ENCODE results near the gene INSM1. TPM values are rescaled to one million over a fixed set of nuclear protein-coding genes. Genes with fewer than 3 reads are reported as not detected.

The INSM1 gene
- total and polyA plus RNA-seq, 2 of the 13 experiments (the other 11 are each of a cell fraction or from before 2014, with no cell fraction given): not detected

DNA sequence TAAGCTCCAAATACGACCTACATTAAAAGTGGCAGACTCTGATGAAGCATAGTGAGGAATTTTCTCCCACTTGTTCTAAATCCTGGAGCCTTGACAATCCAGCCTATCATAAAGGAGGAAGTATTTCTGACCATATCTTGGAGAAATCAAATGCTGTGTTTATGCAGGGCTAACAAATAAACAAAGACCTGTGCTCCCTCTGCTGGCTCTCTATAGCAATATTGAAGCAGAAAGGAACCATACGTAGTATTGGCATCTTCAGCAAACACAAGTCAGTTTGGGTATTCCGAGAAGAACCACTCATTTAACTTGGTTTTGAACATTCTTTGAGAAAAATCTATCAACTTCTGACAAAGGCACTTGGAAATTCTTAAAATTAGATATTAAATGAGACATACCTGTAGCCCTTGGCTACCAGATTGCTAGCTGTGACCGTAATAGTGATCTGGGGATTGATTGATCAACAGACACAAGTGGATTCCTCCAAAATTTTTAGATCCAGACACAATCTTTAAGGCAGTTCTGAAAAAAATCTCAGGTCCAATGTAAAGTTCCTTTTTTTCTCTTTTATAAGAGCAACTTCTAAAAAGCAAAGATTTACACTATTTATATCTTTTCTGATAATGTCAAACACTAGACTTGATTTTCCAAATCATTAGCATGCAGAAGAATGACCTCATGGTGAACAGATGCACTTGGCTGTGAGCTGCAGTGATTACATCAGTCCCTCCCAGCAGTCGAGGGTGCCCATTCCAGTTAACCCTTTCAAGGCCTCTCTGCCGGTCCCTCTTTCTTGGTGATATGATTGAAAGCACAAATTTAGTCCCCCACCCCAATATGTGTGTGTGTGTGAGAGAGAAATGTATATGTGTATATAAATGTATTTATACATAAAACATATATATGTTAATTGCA, 40.2 kb downstream of the INSM1 start (continued):
- TF ChIP-seq, protein P1, sequence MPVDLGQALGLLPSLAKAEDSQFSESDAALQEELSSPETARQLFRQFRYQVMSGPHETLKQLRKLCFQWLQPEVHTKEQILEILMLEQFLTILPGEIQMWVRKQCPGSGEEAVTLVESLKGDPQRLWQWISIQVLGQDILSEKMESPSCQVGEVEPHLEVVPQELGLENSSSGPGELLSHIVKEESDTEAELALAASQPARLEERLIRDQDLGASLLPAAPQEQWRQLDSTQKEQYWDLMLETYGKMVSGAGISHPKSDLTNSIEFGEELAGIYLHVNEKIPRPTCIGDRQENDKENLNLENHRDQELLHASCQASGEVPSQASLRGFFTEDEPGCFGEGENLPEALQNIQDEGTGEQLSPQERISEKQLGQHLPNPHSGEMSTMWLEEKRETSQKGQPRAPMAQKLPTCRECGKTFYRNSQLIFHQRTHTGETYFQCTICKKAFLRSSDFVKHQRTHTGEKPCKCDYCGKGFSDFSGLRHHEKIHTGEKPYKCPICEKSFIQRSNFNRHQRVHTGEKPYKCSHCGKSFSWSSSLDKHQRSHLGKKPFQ (CRISPR knock-in tag; IDR thresholded peaks at IDR 0.05; ENCODE audit: insufficient replicate concordance): no peak

DNA sequence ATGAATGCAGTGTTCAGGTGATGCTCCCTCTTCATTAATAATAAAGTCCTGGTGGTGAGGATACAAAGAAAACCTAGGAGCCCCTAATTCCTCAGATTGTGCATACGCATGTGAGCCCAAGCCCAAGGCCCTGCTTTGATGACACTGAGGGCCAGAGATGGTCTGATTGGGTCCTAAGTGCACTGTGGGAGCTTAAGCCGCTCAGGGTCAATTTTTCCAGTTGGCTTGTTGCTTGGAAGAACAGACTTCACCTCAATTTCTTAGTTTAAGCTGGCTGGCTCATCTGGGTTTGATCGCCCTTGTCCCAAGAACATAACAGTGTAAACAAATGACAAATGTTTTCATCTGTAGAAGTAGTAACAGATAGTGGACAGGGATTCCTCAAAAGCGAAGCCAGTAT, 41.4 kb downstream of the INSM1 start:
- intact Hi-C loops (cut with micrococcal nuclease; ENCODE audit: unreplicated experiment): no loop called here
- CTCF ChIA-PET (ENCODE audit: low intra/inter-chr PET ratio, low total read pairs): no interaction called here
- no peak for DNase-seq (ENCODE audit: low spot score)

More for the DNA sequence above, 41.4 kb downstream of the INSM1 start:
- H3K4me3 ChIP-seq (replicated peaks in 1 of 3; ENCODE audit: insufficient read depth in 1 of 3, low read depth in 2 of 3, low read length in 3 of 3): no peak overlapping the region
- no peaks in the 10 kb centered on the region for H3K79me2 ChIP-seq (ENCODE audit: insufficient read depth, low read length)
- no peaks in the 10 kb centered on the region for H3K4me1 ChIP-seq (ENCODE audit: insufficient read depth, low read length)
- no TSS peak for BruUV-seq (replicated peaks)
- no peaks in the 10 kb centered on the region for H3K27me3 ChIP-seq (ENCODE audit: control insufficient read depth in 1 of 2, insufficient read depth in 2 of 2, low read length in 2 of 2)
- H4K20me1 ChIP-seq (ENCODE audit: insufficient read depth, low read length): no peaks in the 10 kb centered on the region
- WGBS (ENCODE audit: low lambda C conversion rate): 94% methylated on average over 4 of the region's 4 CpGs
- no peak overlapping the region for H3K9ac ChIP-seq (ENCODE audit: insufficient read depth, low read depth, low read length)
- no peak overlapping the region for H3K4me2 ChIP-seq (ENCODE audit: low read depth, low read length)
- ATAC-seq (no peak), FAIRE-seq (no peak)
- POLR2A ChIA-PET: no interaction called here
- H3K27ac ChIP-seq (ENCODE audit: extremely low read length, insufficient read depth, low read length): no peak overlapping the region
- H3K36me3 ChIP-seq (replicated peaks in 1 of 2; ENCODE audit: control insufficient read depth in 1 of 2, insufficient read depth in 2 of 2, low read length in 2 of 2): peaks cover 2 to 4% of the 10 kb centered on the region in 2 experiments; a peak in 3 of 5 replicates
- H3K9me3 ChIP-seq (ENCODE audit: low read length): no peaks in the 10 kb centered on the region
- H2AFZ ChIP-seq (ENCODE audit: low read length): no peak overlapping the region
- TF ChIP-seq GZF1 (CRISPR knock-in tag; IDR thresholded peaks at IDR 0.05) (no peak), NFIB (CRISPR knock-in tag; IDR thresholded peaks at IDR 0.05; ENCODE audit: borderline replicate concordance) (no peak), ARNTL (CRISPR knock-in tag; IDR thresholded peaks at IDR 0.05) (no peak), ATF7 (IDR thresholded peaks at IDR 0.05) (no peak), ATF7 (CRISPR knock-in tag; IDR thresholded peaks at IDR 0.05) (no peak), GATA4 (IDR thresholded peaks at IDR 0.05; ENCODE audit: borderline replicate concordance, low read depth) (no peak)
- TF ChIP-seq, protein P2, sequence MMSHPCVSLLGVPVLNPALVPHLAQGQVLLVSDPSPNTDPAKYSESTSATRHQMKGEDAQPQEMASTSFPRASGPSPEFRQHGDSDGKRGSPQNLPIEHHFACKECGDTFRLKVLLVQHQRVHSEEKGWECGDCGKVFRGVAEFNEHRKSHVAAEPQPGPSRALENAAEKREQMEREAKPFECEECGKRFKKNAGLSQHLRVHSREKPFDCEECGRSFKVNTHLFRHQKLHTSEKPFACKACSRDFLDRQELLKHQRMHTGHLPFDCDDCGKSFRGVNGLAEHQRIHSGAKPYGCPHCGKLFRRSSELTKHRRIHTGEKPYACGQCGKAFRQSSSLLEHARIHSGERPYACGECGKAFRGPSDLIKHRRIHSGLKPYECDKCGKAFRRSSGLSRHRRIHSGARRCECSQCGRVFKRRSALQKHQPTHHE (CRISPR knock-in tag; IDR thresholded peaks at IDR 0.05; ENCODE audit: borderline replicate concordance): no peak
- in situ Hi-C loops (cut with HindIII; ENCODE audit: extremely low pct_ligation_motif_present, low pct_unique_long_range_greater_than_20kb): no loop called here

All from HepG2 (cell line).